HPDE6-E6E7 (cell line): ENCODE data around the gene LFNG.

Experiments used
- DNase-seq: peaks from one replicate; pipeline ENCODE4 v3.0.0; 2011; ENCODE audit warnings: missing footprints; ENCODE audit errors: extremely low spot score

Gene LFNG

GRCh38 chr7:2517026-2517425, 2.5 kb upstream of the LFNG start:
- DNase-seq, result no peak

GRCh38 chr7:2517678-2518507, 1.7 kb upstream of the LFNG start:
- DNase-seq, result no peak

GRCh38 chr7:2518737-2519118, 846 bp upstream of the LFNG start:
- no peak for DNase-seq

GRCh38 chr7:2520131-2520760, 672 bp downstream of the LFNG start:
- no peak for DNase-seq

- no peak for DNase-seq
Measured at GRCh38 chr7:2520761-2521290, 1.3 kb downstream of the LFNG start.

- DNase-seq, result no peak
Measured at GRCh38 chr7:2521341-2521745, 1.8 kb downstream of the LFNG start.

- DNase-seq, result no peak
Measured at GRCh38 chr7:2521952-2522591, 2.5 kb downstream of the LFNG start.

GRCh38 chr7:2522780-2523433, 3.3 kb downstream of the LFNG start:
- peak; percentile 80 for DNase-seq

GRCh38 chr7:2523461-2523936, 3.9 kb downstream of the LFNG start:
- DNase-seq, result no peak

- DNase-seq, result no peak
Measured at GRCh38 chr7:2523941-2524807, 4.6 kb downstream of the LFNG start.

- DNase-seq, result no peak
Measured at GRCh38 chr7:2524808-2525657, 5.5 kb downstream of the LFNG start.

GRCh38 chr7:2525658-2526630, 6.4 kb downstream of the LFNG start:
- no peak for DNase-seq

- DNase-seq, result no peak
Measured at GRCh38 chr7:2526659-2527504, 7.3 kb downstream of the LFNG start.

GRCh38 chr7:2527505-2528467, 8.2 kb downstream of the LFNG start:
- DNase-seq, result peak; percentile 38

GRCh38 chr7:2528481-2529095, 9.0 kb downstream of the LFNG start:
- DNase-seq, result no peak
